ENCODE measurements around the gene KBTBD3. TPM values are rescaled to one million over a fixed set of nuclear protein-coding genes. Genes with fewer than 3 reads are reported as not detected.

Gene KBTBD3
- total RNA-seq, 1 experiment from 2014 or later = 3.2 TPM

DNA sequence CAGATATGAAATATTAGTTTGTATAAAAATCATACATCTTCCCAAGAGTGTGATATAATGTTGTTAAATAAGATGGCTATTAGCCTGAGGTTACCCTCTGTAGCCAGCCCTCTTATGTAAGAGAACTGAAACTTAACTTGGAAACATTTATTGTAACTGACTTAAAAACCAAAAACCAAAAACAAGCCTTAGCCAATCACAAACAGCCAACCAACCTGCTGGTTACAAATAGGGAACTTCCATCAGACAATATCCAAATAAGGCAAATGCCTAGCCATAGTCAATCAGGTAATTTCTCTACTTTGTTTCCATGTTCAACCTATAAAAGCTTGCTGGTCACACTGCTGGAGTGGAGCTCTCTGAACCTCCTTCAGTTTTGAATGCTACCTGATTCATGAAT is 14.1 kb downstream of the KBTBD3 start:
- POLR2A ChIA-PET (ENCODE audit: low non-redundant PET) = no interaction called here

DNA sequence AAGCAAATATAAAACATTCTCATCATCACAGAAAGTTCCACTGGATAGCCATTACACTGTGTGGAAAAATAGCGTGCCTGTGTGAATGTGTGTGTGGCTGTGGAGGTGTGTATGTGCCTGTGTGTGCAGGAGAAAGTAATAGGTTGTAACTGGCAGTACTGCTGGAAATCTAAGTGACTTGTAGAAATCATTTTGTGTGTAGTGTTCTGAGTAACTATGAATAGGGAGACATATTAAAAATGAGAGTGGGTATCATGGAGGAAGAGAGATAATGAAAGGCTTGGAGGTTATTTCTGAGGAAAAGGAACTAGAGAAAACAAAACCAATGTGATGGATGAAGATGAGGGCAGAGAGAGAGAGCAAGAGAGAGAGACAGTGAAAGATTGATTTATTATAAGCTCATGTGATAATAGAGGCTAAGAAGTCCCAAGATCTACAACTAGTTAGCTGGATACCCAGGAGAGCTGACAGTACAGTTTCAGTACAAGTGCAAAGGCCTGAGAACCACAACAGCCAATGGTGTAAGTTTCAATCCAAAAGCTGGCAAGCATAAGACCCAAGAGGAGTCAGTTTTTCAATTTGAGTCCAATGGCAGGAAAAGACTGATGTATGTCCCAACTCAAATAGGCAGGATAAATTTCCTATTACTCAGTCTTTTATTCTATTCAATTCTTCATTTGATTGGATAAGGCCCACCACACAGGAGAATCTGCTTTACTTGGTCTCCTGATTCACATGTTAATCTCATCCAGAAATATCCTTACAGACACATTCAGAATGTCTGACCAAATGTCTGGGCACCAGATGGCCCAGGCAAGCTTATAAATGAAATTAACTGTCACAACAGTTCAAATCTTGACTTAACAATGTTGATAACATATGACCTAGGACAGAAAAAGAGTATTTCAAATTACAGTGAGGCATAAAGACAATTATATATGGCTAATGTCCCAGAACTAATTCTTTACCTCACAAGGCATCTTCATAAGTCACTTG is 14.9 kb downstream of the KBTBD3 start:
- H3K9me3 ChIP-seq (ENCODE audit: low read depth, low read length, poor library complexity, severe bottlenecking) = no peaks in the 10 kb centered on the region
- intact Hi-C loops (cut with micrococcal nuclease; ENCODE audit: unreplicated experiment) = no loop called here
- H3K4me1 ChIP-seq (ENCODE audit: insufficient read depth, low read length, poor library complexity, severe bottlenecking) = no peaks in the 10 kb centered on the region
- TF ChIP-seq, protein P1, sequence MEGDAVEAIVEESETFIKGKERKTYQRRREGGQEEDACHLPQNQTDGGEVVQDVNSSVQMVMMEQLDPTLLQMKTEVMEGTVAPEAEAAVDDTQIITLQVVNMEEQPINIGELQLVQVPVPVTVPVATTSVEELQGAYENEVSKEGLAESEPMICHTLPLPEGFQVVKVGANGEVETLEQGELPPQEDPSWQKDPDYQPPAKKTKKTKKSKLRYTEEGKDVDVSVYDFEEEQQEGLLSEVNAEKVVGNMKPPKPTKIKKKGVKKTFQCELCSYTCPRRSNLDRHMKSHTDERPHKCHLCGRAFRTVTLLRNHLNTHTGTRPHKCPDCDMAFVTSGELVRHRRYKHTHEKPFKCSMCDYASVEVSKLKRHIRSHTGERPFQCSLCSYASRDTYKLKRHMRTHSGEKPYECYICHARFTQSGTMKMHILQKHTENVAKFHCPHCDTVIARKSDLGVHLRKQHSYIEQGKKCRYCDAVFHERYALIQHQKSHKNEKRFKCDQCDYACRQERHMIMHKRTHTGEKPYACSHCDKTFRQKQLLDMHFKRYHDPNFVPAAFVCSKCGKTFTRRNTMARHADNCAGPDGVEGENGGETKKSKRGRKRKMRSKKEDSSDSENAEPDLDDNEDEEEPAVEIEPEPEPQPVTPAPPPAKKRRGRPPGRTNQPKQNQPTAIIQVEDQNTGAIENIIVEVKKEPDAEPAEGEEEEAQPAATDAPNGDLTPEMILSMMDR (conservative IDR thresholded peaks at IDR 0.05; ENCODE audit: low read depth, low read length) = no peak
- no peak for TF ChIP-seq EZH2 (IDR thresholded peaks at IDR 0.05; ENCODE audit: borderline replicate concordance, low read depth, low read length, poor library complexity, severe bottlenecking)
- POLR2A ChIA-PET (ENCODE audit: low non-redundant PET) = no interaction called here
- H3K27me3 ChIP-seq (replicated peaks; ENCODE audit: insufficient read depth, low read depth, low read length, poor library complexity) = no peaks in the 10 kb centered on the region
- DNase-seq (ENCODE audit: low spot score) = no peak
- BruUV-seq (replicated peaks) = no TSS peak
- CTCF ChIA-PET = no interaction called here
- H3K36me3 ChIP-seq (ENCODE audit: insufficient read depth, low read length, poor library complexity, severe bottlenecking) = no peaks in the 10 kb centered on the region
- no peak overlapping the region for H3K4me3 ChIP-seq (ENCODE audit: low read depth, low read length, poor library complexity, severe bottlenecking)
- H3K27ac ChIP-seq (ENCODE audit: low read depth, low read length, poor library complexity, severe bottlenecking) = no peak overlapping the region

More for the DNA sequence above, 14.1 kb downstream of the KBTBD3 start:
- Histone ChIP-seq H3K9me3 (ENCODE audit: low read depth, low read length, poor library complexity, severe bottlenecking) (no peaks in the 10 kb centered on the region), H3K4me3 (ENCODE audit: low read depth, low read length, poor library complexity, severe bottlenecking) (no peak overlapping the region), H3K27ac (ENCODE audit: low read depth, low read length, poor library complexity, severe bottlenecking) (no peak overlapping the region), H3K4me1 (ENCODE audit: insufficient read depth, low read length, poor library complexity, severe bottlenecking) (no peaks in the 10 kb centered on the region), H3K27me3 (replicated peaks; ENCODE audit: insufficient read depth, low read depth, low read length, poor library complexity) (no peaks in the 10 kb centered on the region), H3K36me3 (ENCODE audit: insufficient read depth, low read length, poor library complexity, severe bottlenecking) (no peaks in the 10 kb centered on the region)
- no peak for TF ChIP-seq EZH2 (IDR thresholded peaks at IDR 0.05; ENCODE audit: borderline replicate concordance, low read depth, low read length, poor library complexity, severe bottlenecking)
- TF ChIP-seq, protein P1 (conservative IDR thresholded peaks at IDR 0.05; ENCODE audit: low read depth, low read length) = no peak
- CTCF ChIA-PET = no interaction called here
- intact Hi-C loops (cut with micrococcal nuclease; ENCODE audit: unreplicated experiment) = no loop called here
- DNase-seq (ENCODE audit: low spot score) = no peak
- no TSS peak for BruUV-seq (replicated peaks)

DNA sequence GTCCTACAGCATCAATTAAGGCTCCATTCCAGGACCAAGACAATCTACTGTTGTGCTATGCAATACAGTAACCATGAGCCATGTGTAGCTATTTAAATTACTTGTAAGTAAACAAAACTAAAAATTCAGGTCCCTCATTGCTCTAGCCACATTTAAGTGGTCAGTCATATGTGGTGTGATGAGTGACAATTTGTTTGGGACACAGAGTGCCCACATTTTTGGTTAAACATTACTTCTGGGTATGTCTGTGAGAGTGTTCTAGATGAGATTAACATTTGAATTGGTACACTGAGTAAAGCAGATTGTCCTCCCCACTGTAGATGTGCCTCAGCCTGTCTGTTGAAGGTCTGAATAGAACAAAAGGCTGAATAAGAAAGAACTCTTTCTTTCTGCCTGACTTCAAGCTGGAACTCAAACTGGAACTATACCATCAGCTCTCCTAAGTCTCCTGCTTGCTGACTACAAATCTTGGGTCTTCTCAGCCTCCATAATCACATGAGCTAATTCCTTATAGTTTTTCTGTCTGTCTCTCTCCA is 15.8 kb downstream of the KBTBD3 start:
- POLR2A ChIA-PET (ENCODE audit: low non-redundant PET) = no interaction called here
- CTCF ChIA-PET = no interaction called here
- BruUV-seq (replicated peaks) = no TSS peak
- intact Hi-C loops (cut with micrococcal nuclease; ENCODE audit: unreplicated experiment) = no loop called here
- Histone ChIP-seq H3K4me3 (ENCODE audit: low read depth, low read length, poor library complexity, severe bottlenecking) (no peak overlapping the region), H3K36me3 (ENCODE audit: insufficient read depth, low read length, poor library complexity, severe bottlenecking) (no peaks in the 10 kb centered on the region), H3K4me1 (ENCODE audit: insufficient read depth, low read length, poor library complexity, severe bottlenecking) (no peaks in the 10 kb centered on the region), H3K9me3 (ENCODE audit: low read depth, low read length, poor library complexity, severe bottlenecking) (no peaks in the 10 kb centered on the region), H3K27me3 (replicated peaks; ENCODE audit: insufficient read depth, low read depth, low read length, poor library complexity) (no peaks in the 10 kb centered on the region), H3K27ac (ENCODE audit: low read depth, low read length, poor library complexity, severe bottlenecking) (no peak overlapping the region)
- TF ChIP-seq EZH2 (IDR thresholded peaks at IDR 0.05; ENCODE audit: borderline replicate concordance, low read depth, low read length, poor library complexity, severe bottlenecking) = no peak
- TF ChIP-seq, protein P1 (conservative IDR thresholded peaks at IDR 0.05; ENCODE audit: low read depth, low read length) = no peak
- DNase-seq (ENCODE audit: low spot score) = no peak
